D721Med (cell line): ENCODE results near the gene ROR1.

ENCODE experiments used
- DNase-seq: peaks from one replicate; pipeline ENCODE4 v3.0.0; 2011; ENCODE audit warnings: low spot score; ENCODE audit not compliant: insufficient read length
- FAIRE-seq: peaks from 2 replicates; lab custom pipeline; 2011; peaks lifted over from hg19 to GRCh38; lab: Jason Lieb, UNC
- TF ChIP-seq, protein P1 (sequence below): IDR thresholded peaks from 2 replicates; pipeline ENCODE4 v1.5.1; 2012; ENCODE audit warnings: mild to moderate bottlenecking, control low read depth; ENCODE audit not compliant: insufficient read depth; ENCODE audit errors: missing control alignments

The ROR1 gene

DNA sequence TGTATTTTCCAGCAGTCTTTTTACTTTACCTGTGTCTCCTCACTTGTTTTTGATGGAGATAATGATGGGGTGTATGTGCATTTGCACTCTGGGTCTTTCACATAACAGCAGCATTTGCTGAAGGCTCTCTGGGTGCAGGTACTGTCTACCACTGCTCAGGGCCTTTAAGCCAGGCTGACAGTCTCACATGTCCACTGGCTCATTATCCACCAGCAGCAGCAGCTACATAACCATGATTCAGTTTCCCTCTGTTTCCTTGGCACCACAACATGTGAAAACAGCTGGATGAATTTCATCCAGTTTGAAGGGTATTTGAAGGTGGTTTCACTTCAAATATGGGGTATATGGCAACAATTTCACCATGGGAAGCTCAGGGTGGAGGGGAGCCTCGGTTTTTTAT is 41.2 kb upstream of the ROR1 start:
- FAIRE-seq: no peak
- DNase-seq: no peak
- TF ChIP-seq, protein P1, sequence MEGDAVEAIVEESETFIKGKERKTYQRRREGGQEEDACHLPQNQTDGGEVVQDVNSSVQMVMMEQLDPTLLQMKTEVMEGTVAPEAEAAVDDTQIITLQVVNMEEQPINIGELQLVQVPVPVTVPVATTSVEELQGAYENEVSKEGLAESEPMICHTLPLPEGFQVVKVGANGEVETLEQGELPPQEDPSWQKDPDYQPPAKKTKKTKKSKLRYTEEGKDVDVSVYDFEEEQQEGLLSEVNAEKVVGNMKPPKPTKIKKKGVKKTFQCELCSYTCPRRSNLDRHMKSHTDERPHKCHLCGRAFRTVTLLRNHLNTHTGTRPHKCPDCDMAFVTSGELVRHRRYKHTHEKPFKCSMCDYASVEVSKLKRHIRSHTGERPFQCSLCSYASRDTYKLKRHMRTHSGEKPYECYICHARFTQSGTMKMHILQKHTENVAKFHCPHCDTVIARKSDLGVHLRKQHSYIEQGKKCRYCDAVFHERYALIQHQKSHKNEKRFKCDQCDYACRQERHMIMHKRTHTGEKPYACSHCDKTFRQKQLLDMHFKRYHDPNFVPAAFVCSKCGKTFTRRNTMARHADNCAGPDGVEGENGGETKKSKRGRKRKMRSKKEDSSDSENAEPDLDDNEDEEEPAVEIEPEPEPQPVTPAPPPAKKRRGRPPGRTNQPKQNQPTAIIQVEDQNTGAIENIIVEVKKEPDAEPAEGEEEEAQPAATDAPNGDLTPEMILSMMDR: no peak

DNA sequence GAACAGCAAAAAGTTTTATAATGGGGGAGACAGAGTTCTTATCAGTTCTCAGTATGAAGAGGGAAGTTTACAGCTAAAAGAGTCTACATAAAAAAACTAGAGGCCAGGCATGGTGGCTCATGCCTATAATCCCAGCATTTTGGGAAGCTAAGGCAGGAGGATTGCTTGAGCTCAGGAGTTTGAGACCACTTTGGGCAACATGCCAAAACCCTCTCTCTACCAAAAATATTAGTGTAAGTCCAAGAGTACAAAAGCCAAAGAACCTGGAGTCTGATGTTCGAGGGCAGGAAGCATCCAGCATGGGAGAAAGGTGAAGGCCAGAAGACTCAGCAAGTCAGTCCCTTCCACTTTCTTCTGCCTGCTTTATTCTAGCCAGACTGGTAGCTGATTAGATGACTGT is 35.0 kb upstream of the ROR1 start:
- FAIRE-seq: no peak
- TF ChIP-seq, protein P1: no peak
- no peak for DNase-seq

DNA sequence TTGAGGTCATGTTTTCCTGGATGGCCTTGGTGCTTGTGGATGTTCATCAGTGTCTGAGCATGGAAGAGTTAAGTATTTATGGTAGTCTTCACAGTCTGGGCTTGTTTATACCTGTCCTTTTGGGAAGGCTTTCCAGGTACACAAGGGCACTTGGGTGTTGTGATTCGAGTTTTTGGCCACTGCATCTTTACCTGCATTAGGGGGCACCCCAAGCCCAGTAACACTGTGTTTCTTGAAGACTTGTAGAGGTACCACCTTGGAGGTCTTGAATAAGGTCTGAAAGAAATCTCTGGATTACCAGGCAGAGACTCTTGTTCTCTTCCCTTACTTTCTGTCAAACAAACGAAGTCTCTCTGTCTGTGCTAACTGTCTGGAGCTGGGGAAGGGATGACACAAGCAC is 34.4 kb upstream of the ROR1 start:
- TF ChIP-seq, protein P1: no peak
- FAIRE-seq: no peak
- DNase-seq: no peak

DNA sequence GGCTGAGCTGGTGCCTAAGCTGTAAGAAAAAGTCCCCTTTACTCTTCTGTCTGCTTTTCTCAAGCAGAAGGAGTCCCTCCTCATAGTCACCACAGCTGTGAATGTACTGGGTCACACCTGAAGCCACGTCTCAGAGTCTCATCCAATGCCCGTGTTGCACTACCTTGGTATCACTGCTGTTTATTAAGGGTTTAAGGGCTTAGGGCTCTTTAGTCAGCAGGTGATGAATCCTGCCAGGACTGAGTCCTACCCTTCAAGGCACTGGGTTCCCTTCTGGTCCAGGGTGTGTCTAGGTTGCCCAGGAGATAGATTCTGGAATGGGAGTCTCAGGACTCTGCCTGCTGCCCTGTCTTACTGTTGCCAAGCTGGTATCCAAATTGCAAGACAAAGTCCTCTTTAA is 33.4 kb upstream of the ROR1 start:
- no peak for FAIRE-seq
- TF ChIP-seq, protein P1: no peak
- no peak for DNase-seq

DNA sequence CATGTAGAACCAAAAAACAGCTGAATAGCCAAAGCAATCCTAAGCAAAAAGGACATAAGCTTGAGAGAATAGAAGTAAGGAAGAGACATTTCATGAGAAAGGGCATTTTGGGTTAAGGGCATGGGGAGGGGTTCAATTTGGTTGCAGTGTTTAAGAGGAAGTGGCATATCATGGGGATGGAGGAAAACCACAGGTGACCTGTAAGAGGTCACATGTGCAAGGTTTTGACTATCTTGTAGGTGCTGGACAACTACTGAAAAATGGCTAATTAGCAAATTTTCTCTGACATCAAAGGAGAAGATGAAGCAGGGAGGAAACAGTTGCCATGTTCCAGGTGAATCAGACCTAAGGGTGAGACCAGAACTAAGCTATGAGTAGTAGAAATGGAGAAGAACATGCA is 31.3 kb upstream of the ROR1 start:
- FAIRE-seq (no peak), DNase-seq (no peak)
- TF ChIP-seq, protein P1: no peak

DNA sequence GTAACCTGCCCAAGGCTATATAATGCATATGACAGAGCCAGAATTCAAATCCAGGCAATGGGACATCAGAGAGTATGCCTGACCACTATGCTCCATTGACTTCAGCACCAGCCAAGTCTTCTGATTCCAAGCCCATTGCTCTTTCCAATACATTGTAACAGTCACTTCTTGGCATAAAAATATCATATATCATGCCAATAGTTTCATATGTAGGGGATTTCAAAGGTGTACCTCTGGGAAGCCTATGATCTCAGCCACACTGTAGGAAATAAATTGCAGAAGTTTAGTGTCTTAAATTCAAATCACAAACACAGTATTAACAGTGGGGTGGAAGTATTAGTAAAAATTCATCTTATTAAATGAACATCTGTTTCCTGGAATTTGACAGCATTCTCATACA is 30.0 kb upstream of the ROR1 start:
- TF ChIP-seq, protein P1: no peak
- DNase-seq (no peak), FAIRE-seq (no peak)

DNA sequence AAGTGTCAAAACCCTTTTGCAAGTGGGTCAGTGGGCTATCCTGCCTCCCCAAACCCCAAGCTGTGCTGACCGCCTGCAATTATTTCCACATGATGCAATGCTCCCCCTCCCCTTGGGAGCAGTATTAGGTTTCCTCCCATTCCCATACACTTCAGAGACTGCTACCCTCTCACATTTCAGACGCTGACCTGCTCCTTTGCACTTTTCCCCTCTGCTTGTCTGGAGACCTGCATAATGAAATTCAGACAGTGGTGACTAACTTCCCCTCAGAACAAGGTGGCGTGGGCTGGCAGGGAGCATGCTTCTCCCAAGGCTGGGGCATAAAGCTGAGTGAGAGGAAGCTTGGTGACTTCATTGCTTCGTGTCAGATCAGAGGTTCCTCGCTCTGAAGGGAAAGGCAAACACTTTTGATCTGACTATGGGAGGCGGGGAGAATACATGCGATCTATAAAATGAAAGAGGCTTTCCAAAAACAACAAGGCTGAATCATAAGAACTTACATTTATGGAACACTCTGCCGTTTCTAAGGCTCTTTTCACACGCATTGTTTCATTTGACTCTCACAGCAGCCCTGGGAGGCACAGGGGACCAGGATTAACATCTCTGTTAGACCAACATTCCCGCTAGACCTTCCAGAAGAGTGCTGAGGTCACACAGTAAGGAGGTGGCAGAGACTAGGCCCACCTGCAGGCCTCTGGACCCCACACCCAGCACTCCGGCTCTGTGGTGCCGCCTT is 27.5 kb upstream of the ROR1 start:
- DNase-seq: no peak
- TF ChIP-seq, protein P1: no peak
- no peak for FAIRE-seq
